GM12873 (cell line): ENCODE results near the gene IFT43.
A peak's percentile ranks its signal among the peaks of the same experiment; 100 is the strongest.

Experiments
- CTCF ChIP-seq: IDR thresholded peaks from 2 replicates; pipeline ENCODE4 v1.5.1; 2012; ENCODE audit warnings: low read depth, mild to moderate bottlenecking, moderate library complexity, low read length, control low read depth; ENCODE audit not compliant: insufficient read depth; ENCODE audit errors: missing control alignments

The IFT43 gene

GRCh38 chr14:75980856-75981255 is 4.7 kb upstream of the IFT43 start:
- TF ChIP-seq CTCF: no peak

GRCh38 chr14:75981426-75982265 is 3.9 kb upstream of the IFT43 start, which contains the start of gene TGFB3:
Gene TGFB3 (minus strand): TSS chr14:75981995. CDS start chr14:75980893, 1,102 bp downstream.
- no peak for TF ChIP-seq CTCF

GRCh38 chr14:75982266-75983018 is 3.1 kb upstream of the IFT43 start:
- peak; percentile 69 for TF ChIP-seq CTCF

GRCh38 chr14:75983019-75983358 is 2.6 kb upstream of the IFT43 start:
- no peak for TF ChIP-seq CTCF

GRCh38 chr14:75984674-75985073 is 889 bp upstream of the IFT43 start:
- TF ChIP-seq CTCF: no peak

- no peak for TF ChIP-seq CTCF
These were observed 839 bp downstream of the IFT43 start for GRCh38 chr14:75986439-75986765.

- TF ChIP-seq CTCF: no peak
These were observed 1.8 kb downstream of the IFT43 start for GRCh38 chr14:75987201-75987970.
